ENCODE results near the gene SEZ6. TPM values are rescaled to one million over a fixed set of nuclear protein-coding genes. Genes with fewer than 3 reads are reported as not detected.

Gene SEZ6
- polyA plus RNA-seq, 2 of the 4 experiments (the other 2 are of a cell fraction): not detected

DNA sequence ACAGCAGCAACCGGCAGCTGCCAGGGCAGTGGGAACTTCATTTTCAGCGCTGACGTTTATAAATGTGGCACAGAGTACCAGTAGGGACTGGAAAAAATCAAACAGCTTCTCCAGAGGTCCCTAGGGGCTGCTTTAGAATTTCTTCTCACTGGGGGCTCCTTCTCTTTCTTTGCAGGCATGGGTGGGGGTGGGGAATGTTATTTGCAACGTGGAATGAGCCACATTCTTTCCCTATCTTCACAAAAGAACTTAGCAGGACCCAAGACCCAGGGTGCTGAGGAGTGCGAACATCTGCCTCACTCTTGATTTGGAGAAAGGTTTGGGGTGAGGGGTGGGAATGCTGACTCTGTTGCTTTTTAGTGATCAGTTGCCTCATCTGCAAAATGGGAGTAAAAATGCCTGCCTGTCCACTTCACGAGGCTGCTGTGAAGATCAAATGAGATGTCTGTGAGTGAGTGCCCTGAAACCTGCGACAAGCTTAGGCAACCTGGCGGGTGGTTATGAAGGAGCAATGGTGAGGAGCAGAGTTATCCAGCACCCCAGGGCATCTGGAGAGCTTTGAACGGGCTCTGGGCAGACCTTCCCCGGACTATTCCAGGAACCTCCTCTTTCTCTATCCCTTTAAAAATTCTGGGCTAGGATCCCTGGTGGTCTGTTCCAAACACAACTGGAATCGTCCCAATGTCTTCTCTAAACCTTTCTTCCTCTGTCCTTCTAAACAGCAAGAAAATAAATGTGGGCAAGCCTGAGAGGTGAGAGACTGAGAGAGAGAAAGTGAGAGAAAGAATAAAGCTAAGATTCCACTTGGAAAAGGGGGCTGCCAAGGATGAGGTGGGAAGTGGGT, 26.4 kb upstream of the SEZ6 start:
- Histone ChIP-seq H3K27ac (no peak overlapping the region), H3K9me3 (peaks cover 48% of the 10 kb centered on the region), H3K4me2 (no peak overlapping the region), H3K4me3 (no peak overlapping the region), H3K4me1 (no peaks in the 10 kb centered on the region)
- no peak for FAIRE-seq
- TF ChIP-seq ESRRA (IDR thresholded peaks at IDR 0.05; ENCODE audit: borderline replicate concordance, low read length): no peak
- 11% methylated on average over 11 of the region's 11 CpGs for WGBS (ENCODE audit: missing lambda C conversion rate)
- no peak for DNase-seq (ENCODE audit: low read depth in 1 of 2, low spot score in 1 of 2)
- ChIA-PET CTCF (interaction anchor here (0.9 to 2.5 kb wide), 7 partner anchors 17 to 117 kb away, joined by 3 to 6 read pairs (median 4); no protein-coding TSS in a partner anchor), POLR2A (no interaction called here)
- no peak for ATAC-seq

DNA sequence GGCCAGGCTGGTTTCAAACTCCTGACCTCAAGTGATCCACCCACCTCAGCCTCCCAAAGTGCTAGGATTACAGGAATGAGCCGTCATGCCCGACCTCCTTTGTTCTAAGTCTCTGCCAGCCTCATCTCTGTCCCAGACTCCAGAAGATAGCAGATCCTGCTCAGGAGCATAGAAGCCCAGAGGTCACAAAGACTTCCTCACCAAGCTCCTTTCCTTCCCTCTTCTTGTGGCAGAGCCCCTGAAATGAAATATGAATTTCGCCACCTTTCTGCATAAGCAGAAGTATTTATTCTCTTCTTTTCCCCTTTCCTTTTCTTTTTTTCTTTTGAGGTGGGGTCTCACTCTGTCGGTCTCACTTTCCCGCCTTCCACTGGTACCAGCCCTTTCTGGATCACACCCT, 25.7 kb upstream of the SEZ6 start:
- Histone ChIP-seq H3K9me3 (peaks cover 46% of the 10 kb centered on the region), H3K27ac (no peak overlapping the region), H3K4me1 (no peaks in the 10 kb centered on the region), H3K4me2 (no peak overlapping the region), H3K4me3 (no peak overlapping the region)
- TF ChIP-seq JUNB (IDR thresholded peaks at IDR 0.05): no peak
- TF ChIP-seq RCOR1 (IDR thresholded peaks at IDR 0.05; ENCODE audit: low read depth, low read length): no peak
- TF ChIP-seq FOSL2 (IDR thresholded peaks at IDR 0.05): no peak
- no peak for TF ChIP-seq FOSL2 (CRISPR knock-in tag; IDR thresholded peaks at IDR 0.05)
- TF ChIP-seq, protein P1, sequence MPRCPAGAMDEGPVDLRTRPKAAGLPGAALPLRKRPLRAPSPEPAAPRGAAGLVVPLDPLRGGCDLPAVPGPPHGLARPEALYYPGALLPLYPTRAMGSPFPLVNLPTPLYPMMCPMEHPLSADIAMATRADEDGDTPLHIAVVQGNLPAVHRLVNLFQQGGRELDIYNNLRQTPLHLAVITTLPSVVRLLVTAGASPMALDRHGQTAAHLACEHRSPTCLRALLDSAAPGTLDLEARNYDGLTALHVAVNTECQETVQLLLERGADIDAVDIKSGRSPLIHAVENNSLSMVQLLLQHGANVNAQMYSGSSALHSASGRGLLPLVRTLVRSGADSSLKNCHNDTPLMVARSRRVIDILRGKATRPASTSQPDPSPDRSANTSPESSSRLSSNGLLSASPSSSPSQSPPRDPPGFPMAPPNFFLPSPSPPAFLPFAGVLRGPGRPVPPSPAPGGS (IDR thresholded peaks at IDR 0.05): no peak
- no peak for TF ChIP-seq ZNF302 (CRISPR knock-in tag; IDR thresholded peaks at IDR 0.05)
- TF ChIP-seq, protein P2, sequence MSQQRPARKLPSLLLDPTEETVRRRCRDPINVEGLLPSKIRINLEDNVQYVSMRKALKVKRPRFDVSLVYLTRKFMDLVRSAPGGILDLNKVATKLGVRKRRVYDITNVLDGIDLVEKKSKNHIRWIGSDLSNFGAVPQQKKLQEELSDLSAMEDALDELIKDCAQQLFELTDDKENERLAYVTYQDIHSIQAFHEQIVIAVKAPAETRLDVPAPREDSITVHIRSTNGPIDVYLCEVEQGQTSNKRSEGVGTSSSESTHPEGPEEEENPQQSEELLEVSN (IDR thresholded peaks at IDR 0.05; ENCODE audit: borderline replicate concordance, low read depth): no peak
- no peak for TF ChIP-seq PHF8 (IDR thresholded peaks at IDR 0.05; ENCODE audit: borderline replicate concordance, low read depth)
- TF ChIP-seq, protein P3, sequence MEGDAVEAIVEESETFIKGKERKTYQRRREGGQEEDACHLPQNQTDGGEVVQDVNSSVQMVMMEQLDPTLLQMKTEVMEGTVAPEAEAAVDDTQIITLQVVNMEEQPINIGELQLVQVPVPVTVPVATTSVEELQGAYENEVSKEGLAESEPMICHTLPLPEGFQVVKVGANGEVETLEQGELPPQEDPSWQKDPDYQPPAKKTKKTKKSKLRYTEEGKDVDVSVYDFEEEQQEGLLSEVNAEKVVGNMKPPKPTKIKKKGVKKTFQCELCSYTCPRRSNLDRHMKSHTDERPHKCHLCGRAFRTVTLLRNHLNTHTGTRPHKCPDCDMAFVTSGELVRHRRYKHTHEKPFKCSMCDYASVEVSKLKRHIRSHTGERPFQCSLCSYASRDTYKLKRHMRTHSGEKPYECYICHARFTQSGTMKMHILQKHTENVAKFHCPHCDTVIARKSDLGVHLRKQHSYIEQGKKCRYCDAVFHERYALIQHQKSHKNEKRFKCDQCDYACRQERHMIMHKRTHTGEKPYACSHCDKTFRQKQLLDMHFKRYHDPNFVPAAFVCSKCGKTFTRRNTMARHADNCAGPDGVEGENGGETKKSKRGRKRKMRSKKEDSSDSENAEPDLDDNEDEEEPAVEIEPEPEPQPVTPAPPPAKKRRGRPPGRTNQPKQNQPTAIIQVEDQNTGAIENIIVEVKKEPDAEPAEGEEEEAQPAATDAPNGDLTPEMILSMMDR (IDR thresholded peaks at IDR 0.05): no peak
- TF ChIP-seq SREBF2 (IDR thresholded peaks at IDR 0.05): no peak
- no peak for TF ChIP-seq FOSB (CRISPR knock-in tag; IDR thresholded peaks at IDR 0.05)
- no peak for TF ChIP-seq TP53 (CRISPR knock-in tag; IDR thresholded peaks at IDR 0.05)
- TF ChIP-seq HOXB5 (CRISPR knock-in tag; IDR thresholded peaks at IDR 0.05): no peak
- no peak for TF ChIP-seq KDM1A (IDR thresholded peaks at IDR 0.05; ENCODE audit: low read depth)
- TF ChIP-seq GATA3 (IDR thresholded peaks at IDR 0.05; ENCODE audit: borderline replicate concordance): no peak
- no peak for TF ChIP-seq ZSCAN20 (CRISPR knock-in tag; IDR thresholded peaks at IDR 0.05)
- TF ChIP-seq HOXB13 (CRISPR knock-in tag; IDR thresholded peaks at IDR 0.05; ENCODE audit: low read depth): no peak
- TF ChIP-seq CHD4 (IDR thresholded peaks at IDR 0.05; ENCODE audit: borderline replicate concordance): no peak
- TF ChIP-seq HOXA7 (CRISPR knock-in tag; IDR thresholded peaks at IDR 0.05): no peak
- WGBS (ENCODE audit: missing lambda C conversion rate): 40% methylated on average over 5 of the region's 5 CpGs
- no peak for FAIRE-seq
- CTCF ChIA-PET: interaction anchor here (0.6 to 1.2 kb wide), 3 partner anchors 66 to 100 kb away, joined by 3 to 4 read pairs (median 4); no protein-coding TSS in a partner anchor
- no peak for DNase-seq (ENCODE audit: low read depth in 1 of 2, low spot score in 1 of 2)
- ATAC-seq: no peak
- POLR2A ChIA-PET: no interaction called here
